ENCODE measurements around the gene KIF5C.
A peak's percentile ranks its signal among the peaks of the same experiment; 100 is the strongest.
"Not testable (repeated sequence)": the region's sequence is repeated elsewhere in the genome, so short reads cannot be mapped to it uniquely, and the experiment has no call there.

KIF5C gene

GRCh38 chr2:148874868-148875341, at the start of gene KIF5C:
Gene KIF5C, plus strand, starts transcription at chr2:148875227. Its CDS starts 391 bp downstream, at chr2:148875618.
- DNase-seq (ENCODE audit: low read depth) = peak; percentile 80

DNA sequence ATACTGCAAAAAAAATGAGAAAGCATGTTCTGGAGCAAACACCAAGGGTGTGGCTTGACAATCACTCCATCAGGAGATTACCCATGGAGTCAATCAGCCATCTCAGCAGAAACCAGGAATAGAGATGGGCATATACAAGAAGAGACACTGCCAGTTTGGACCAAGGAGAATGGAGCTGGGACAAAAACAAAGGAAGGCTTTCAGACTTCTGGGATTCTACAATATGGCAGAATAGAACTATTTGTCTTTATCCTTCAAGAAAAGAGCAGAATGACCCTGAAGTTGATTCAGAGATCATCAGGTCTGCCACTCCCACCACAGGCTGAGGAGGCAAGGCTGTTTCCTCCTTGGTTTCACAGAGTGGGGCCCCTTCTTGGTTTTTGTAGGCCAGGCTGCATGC, 48.2 kb upstream of the KIF5C start:
- DNase-seq (ENCODE audit: low read depth) = no peak

- DNase-seq (ENCODE audit: low read depth) = no peak
Observed at GRCh38 chr2:148828941-148829340, 46.1 kb upstream of the KIF5C start.

DNA sequence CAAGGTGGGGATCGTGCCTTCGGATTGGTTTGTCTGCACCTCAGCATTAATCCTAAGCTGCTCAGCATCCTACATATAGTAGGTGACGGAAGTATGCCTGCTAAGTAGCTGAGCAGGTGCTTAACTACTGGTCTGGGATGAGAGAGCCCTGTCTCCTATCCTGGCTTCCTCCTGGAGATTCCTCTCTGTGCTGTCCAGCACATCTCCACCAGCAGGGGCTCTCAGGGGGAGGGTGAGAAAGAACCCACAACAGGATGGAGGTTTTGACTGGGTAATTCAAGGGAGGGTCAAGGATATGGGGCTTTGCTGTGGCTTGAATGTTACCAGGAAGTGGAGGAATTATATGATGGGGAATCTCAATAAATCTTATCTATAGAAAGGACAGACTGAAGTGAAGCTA, 45.4 kb upstream of the KIF5C start:
- no peak for DNase-seq (ENCODE audit: low read depth)

DNA sequence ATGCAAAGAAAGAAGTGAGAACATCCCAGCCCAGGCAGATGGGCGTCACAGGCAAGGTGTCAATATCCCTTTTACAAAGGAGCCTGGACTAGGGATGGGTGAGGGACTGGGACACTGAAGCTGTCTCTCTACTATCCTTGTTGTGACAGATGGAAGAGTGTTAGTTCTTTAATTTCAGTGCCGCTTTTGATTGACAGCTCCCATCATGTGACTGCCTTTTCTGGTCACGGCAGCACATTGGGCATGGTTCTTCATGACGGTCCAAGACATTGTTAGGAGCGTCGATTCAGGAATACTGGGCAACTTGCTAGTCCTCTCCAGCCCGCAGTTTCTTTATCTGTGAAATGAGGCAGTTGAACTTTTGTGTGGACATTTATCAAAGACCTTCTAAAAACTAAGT, 42.4 kb upstream of the KIF5C start:
- no peak for DNase-seq (ENCODE audit: low read depth)

DNA sequence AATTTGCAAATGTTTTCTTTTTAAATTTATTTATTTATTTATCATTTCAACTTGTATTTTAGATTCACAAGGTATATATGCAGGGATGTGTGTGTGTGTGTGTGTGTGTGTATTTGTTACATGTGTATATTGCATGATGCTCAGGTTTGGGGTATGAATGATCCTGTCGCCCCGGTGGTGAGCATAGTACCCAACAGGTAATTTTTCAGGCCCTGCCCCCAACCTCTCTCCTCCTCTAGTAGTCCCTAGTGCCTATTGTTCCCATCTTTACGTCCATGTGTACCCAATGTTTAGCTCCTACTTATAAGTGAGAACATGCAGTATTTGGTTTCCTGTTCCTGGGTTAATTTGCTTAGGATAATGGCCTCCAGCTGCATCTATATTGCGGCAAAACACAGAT, 33.0 kb upstream of the KIF5C start:
- DNase-seq (ENCODE audit: low read depth) = no peak

DNA sequence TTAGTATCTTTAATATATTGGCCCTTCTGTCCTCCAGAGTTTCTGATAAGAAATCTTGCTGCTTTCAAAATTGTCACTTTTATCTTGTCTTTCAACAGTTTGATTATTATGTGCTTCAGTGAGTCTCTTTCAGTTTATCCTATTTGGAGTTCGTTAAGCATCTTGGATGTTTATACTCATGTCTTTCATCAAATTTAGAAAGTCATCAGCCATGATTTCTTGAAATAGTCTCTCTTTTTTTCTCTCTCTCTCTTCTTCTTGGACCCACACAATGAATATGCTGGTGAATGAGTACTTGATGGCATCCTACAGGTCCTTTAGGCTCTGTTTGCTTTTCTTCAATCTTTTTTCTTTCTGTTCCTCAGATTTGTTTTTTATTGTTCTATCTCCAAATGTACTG, 26.9 kb upstream of the KIF5C start:
- DNase-seq (ENCODE audit: low read depth) = no peak

DNA sequence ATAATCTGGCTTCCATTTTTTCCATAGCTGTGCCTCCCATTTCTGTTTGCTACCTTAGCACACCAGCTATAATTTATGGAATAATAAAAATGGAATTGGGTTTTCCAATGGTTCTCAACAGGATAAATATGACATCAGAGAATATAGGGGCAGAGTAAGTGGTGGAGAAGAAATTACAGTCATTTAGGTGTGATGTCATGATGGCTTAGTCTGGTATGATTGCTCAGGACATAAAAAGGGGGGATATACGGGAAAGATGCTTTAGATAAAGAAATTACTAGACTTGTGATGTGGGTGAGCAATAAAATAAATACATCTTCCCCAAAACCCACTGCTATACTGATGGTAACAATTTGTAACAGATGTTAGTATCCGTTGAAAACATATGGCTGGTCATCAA, 21.6 kb upstream of the KIF5C start:
- DNase-seq (ENCODE audit: low read depth) = no peak

GRCh38 chr2:148860037-148860436, 15.0 kb upstream of the KIF5C start:
- no peak for DNase-seq (ENCODE audit: low read depth)

- no peak for DNase-seq (ENCODE audit: low read depth)
Observed at GRCh38 chr2:148861367-148861766, 13.7 kb upstream of the KIF5C start.

DNA sequence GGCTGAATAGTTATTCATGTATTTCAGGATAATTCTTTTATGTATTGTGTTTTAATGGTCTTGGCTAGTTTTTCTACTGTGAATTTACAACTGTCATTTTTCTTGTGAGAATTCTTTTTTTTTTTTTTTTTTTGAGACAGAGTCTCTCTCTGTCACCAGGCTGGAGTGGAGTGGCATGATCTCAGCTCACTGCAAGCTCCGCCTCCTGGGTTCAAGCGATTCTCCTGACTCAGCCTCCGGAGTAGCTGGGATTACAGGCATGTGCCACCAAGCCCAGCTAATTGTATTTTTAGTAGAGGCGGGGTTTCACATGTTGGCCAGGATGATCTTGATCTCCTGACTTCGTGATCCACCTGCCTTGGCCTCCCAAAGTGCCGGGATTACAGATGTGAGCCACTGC, 12.5 kb upstream of the KIF5C start:
- DNase-seq (ENCODE audit: low read depth) = not testable (repeated sequence)

- no peak for DNase-seq (ENCODE audit: low read depth)
Observed at GRCh38 chr2:148865512-148865911, 9.5 kb upstream of the KIF5C start.

DNA sequence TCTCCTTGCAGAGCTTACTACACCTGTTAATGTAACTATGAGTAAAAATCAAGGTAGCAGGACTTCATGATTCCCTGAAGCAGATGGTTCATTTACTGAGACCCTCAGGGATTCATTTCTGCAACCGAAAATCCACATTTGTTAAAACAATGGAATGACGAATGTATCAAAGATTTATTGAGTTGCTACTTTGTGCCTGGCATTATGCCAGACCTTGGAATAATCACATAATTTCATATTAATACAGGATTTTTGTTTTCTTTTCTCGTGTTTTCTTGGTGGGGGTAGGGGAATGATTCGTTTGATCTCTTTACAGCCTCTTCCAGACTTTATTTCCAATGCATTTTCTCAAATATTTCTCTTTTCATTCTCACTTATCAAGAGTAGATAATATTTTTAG, 8.9 kb upstream of the KIF5C start:
- no peak for DNase-seq (ENCODE audit: low read depth)

DNA sequence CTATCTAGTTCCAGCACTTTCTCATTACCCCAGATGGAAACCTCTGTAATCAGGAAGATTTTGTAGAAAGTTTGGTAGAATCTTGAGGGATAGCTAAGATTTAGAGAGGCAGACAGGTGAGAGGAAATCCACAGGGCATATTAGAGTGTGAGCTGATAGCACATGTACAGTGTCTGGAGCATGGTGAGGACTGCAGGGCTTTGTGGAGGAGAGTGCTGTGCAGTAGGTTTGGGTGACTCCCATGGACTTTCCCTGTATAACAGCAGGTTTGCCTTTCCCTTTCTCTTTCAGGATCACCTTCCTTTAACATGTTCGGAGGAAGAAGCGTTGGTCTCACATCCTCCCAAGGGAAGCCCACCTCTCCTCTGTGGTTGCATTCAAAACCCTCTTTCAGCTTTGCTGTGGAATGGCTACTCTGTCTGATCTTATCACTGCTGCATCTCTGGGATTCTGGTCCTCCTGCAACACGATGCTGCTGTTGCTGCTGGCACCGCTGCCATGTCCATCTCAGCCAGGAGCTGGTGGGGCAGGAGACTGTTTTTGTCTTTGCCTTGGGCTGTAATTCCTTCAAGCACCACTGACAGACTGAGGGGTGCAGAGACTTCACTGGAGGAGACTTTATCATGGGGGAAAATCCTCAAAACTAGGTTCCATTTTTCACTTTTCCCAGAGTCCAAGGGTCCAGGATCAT, 7.8 kb upstream of the KIF5C start:
- no peak for DNase-seq (ENCODE audit: low read depth)

DNA sequence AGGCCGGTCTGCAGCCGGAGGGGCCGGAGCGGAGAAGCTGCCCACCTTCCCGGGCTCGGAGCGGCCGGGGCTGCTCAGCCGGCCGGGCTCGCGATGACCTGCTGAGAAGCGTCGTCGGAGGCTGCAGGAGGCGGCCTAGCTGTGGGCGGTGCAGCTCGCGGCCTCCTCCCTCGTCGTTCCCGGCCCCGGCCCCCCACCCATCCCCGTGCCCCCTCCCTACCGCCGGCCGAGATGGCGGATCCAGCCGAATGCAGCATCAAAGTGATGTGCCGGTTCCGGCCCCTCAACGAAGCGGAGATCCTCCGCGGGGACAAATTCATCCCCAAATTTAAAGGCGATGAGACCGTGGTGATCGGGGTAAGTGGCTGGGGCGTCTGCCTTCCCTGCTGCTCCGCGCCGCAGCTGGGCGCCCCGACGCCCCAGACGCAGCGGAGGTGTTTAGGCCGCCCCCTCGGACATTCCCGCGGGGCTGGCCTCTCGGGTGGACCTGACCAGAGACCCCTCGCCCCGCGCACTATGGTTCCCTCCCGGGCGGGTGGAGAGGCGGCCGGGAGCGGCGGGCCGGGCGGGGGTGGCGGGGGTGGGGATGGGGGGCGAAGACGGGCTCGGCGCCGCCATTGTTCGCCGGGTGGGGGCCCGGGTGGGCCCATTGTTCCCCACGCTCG, 492 bp downstream of the KIF5C start:
- DNase-seq (ENCODE audit: low read depth) = no peak

- no peak for DNase-seq (ENCODE audit: low read depth)
Observed at GRCh38 chr2:148876202-148876594, 1.2 kb downstream of the KIF5C start.

DNA sequence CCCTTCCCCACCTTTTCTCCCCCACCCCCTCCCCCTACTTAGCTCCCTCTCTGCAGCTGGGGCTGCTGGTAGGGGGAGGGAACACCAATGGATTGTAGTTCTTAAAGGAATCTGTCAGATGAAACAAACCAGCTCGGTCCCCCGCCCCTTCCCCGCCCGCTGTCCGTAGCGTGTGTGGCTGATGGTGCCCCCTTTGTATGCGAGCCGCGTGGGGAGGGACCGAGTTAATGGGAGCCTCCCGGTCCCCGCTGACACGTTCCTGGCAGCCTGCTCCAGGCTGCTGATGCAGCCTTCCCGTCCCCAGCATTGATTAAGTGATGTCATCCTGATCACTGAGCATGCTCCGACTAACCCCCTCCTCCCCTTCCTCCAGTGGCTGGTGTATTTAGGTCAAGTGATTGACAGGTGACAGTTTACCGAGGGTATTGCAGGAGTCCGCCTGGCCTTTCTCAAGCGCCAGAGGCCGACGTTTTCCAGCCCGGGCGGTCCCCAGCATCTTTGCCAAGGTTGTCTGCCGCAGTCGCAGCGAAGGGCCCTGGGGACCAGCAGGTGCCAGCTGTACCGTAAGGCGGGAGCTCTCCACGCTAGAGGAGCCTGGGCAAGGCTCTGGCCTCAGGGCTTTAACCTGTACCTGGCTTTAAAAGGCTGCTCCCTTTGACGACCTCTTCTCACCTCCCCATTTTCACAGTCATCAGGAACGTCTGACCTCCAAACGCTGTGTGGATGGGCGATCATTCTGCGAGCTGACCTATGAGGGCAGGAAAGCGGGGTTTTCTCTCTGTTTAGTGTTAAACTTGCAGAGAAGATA, 1.8 kb downstream of the KIF5C start:
- DNase-seq (ENCODE audit: low read depth) = no peak

GRCh38 chr2:148877403-148877740, 2.3 kb downstream of the KIF5C start:
- no peak for DNase-seq (ENCODE audit: low read depth)

- DNase-seq (ENCODE audit: low read depth) = no peak
Observed at GRCh38 chr2:148880636-148881035, 5.6 kb downstream of the KIF5C start.

- no peak for DNase-seq (ENCODE audit: low read depth)
Observed at GRCh38 chr2:148882051-148882450, 7.0 kb downstream of the KIF5C start.

DNA sequence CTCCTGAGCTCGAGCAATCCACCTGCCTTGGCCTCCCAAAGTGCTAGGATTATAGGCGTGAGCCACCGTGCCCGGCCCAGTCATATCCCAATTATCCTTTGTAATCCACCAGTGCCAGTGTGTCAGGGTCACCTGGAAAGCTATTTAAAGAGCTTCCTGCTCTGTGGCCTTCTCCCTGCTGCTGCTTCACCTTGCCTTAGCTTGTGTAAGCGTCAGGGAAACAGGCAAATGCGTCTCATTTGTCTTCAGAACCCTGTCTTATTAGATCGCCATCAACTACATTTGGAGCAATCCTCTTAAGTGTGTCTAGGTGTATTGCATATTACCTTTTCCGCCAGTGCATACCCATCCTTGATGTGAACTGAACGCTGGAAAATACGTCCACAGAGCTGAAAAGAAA, 10.2 kb downstream of the KIF5C start:
- no peak for DNase-seq (ENCODE audit: low read depth)

DNA sequence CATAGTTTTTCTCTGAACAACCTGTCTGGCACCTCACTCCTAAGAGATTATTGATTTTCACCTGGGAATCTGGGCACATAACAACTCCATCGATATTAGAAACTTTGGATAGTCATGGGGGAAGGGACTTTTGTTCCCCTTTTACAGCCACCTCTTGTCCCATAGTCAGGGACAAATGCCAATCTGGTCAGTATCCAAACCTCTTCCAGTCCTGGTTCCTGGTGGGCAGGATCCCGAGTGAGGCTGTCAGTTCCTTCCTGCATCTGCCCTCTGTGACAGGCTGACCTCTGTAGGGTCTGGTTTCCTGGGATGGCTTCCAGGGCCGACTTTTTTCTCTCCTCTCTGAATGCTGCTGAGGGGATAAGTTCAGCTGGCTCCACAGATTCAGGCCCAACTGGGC, 11.0 kb downstream of the KIF5C start:
- DNase-seq (ENCODE audit: low read depth) = no peak

DNA sequence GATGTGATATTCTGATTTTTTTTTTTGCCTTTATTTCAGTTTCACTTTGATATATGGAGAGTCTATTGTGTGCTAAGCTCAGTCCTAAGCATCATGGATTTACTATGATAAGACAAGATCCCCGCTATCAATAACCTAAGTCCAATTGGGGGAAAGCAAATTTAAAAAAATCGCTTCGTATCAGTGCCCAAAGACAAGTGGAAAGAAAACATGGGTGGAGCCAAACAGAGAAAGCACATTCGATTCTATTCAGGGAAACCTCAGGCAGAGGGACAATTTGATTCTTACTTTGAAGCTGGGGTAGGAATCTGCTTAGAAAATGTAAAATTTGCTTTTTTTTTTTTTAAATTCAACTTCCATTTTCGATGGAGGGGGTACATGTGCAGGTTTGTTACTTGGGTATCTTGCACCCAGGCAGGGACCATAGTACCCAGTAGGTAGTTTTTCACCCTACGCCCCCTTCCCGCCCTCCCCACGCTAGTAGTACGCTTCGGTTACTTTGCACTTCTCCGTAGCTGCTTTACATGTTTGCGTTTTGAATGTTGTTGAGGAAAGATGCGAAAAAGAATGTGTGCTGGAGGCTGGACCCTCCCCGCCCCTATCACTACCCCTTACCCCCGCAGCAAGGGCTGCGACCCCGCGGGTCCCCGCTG, 12.4 kb downstream of the KIF5C start:
- DNase-seq (ENCODE audit: low read depth) = no peak

Measured in stimulated activated CD8-positive, alpha-beta memory T cell treated with anti-CD3 and anti-CD28 coated beads, Interleukin-7, amount 100 ng/mL, for 24 hours (primary cell).